ENCODE data around the gene CHKB. TPM values are rescaled to one million over a fixed set of nuclear protein-coding genes. Genes with fewer than 3 reads are reported as not detected.

CHKB gene
- total and polyA plus RNA-seq, 12 donors: 27.1 to 251 (median 39.9) TPM

DNA sequence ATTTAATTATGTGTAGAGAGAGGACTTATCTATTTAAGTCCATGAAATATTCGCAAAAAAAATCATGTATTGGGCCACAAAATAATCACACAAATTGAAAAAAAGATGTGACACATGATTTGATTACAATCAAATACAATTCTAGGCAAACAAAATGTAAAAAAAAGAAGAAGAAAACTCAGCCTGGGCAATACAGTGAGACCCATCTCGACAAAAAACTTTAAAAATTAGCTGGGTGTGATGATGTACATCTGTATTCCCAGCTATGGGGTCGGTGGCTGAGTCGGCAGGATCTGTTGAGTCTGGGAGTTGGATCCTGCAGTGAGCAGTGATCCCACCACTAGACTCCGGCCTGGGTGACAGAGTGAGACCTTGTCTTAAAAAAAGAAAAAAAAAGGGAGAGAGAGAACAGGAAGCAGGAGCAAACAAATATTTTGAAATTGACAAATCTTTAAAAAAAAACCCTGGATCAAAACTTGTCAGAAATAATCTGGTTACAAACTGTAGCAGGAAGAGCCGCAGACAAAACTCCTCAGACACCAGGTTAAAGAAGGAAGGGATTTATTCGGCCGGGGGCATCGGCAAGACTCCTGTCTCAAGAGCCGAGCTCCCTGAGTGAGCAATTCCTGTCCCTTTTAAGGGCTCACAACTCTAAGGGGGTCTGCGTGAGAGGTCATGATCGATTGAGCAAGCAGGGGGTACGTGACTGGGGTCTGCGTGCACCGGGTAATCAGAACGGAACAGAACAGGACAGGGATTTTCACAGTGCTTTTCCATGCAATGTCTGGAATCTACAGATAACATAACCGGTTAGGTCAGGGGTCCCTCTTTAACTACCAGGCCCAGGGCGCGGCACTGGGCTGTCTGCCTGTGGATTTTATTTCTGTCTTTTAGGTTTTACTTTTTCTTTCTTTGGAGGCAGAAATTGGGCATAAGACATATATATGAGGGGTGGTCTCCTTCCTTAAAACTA is 49.5 kb downstream of the CHKB start:
- Histone ChIP-seq H3K4me3 (peak overlapping the region in 8 of 10 donors; percentile 57 to 86 (median 73)), H3K27ac (peak overlapping the region; percentile 84 to 99 (median 95)), H3K4me1 (peaks cover 9 to 70% (median 36%) of the 10 kb centered on the region in 9 donors), H3K36me3 (peaks cover 0 to 9% (median 0%) of the 10 kb centered on the region in 9 donors), H3K27me3 (peaks cover 3 to 63% (median 25%) of the 10 kb centered on the region in 7 donors), H3K9me3 (no peaks in the 10 kb centered on the region)
- TF ChIP-seq, protein P1, sequence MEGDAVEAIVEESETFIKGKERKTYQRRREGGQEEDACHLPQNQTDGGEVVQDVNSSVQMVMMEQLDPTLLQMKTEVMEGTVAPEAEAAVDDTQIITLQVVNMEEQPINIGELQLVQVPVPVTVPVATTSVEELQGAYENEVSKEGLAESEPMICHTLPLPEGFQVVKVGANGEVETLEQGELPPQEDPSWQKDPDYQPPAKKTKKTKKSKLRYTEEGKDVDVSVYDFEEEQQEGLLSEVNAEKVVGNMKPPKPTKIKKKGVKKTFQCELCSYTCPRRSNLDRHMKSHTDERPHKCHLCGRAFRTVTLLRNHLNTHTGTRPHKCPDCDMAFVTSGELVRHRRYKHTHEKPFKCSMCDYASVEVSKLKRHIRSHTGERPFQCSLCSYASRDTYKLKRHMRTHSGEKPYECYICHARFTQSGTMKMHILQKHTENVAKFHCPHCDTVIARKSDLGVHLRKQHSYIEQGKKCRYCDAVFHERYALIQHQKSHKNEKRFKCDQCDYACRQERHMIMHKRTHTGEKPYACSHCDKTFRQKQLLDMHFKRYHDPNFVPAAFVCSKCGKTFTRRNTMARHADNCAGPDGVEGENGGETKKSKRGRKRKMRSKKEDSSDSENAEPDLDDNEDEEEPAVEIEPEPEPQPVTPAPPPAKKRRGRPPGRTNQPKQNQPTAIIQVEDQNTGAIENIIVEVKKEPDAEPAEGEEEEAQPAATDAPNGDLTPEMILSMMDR (IDR thresholded peaks at IDR 0.05): no peak
- ATAC-seq (no peak), DNase-seq (no peak)
- whole genome bisulfite sequencing, 2 donors: 70% methylated on average over 19 of the region's 19 CpGs
- intact Hi-C loops (cut with DNase I): loop anchor here in 2 of 10 donors (5.0 kb wide), 1 partner anchor 89 kb away; no protein-coding TSS in a partner anchor

GRCh38 chr22:50531962-50532674 is 50.5 kb downstream of the CHKB start:
- Histone ChIP-seq H3K4me1 (peaks cover 9 to 70% (median 39%) of the 10 kb centered on the region in 9 donors), H3K27ac (peak overlapping the region; percentile 84 to 99 (median 95)), H3K27me3 (peaks cover 3 to 63% (median 25%) of the 10 kb centered on the region in 7 donors), H3K36me3 (peaks cover 0 to 18% (median 0%) of the 10 kb centered on the region in 9 donors), H3K9me3 (no peaks in the 10 kb centered on the region), H3K4me3 (peak overlapping the region; percentile 40 to 86 (median 71))
- 3% methylated on average over 44 to 56 of the region's 56 CpGs for WGBS, 2 donors
- intact Hi-C loops (cut with DNase I): loop anchor here in 2 of 10 donors (5.0 kb wide), 1 partner anchor 90 kb away; no protein-coding TSS in a partner anchor
- peak; percentile 55 to 75 (median 68) for ATAC-seq
- DNase-seq: peak; percentile 87 to 90
- TF ChIP-seq, protein P1 (IDR thresholded peaks at IDR 0.05): no peak

DNA sequence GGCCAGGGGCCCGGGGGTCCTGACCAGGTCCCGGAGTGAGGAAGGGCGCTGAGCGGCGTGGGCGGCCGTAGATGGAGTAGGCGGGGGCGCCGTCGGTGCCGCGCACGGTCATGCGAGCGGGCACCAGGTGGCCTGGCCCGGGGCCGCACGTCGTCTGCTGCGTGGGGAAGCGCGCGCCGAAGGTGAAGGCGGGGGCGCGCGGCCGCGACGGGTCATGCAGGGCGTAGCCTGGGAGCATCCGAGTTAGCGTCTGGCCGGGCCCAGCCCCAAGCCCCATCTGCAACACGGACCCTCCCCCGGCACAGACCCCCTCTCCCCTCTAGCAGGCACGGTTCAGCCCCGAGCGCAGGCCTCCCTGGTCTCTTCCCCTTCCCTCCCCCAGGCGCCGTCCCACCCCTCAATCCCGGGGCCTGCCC is 51.1 kb downstream of the CHKB start:
- peaks cover 3 to 59% (median 25%) of the 10 kb centered on the region in 7 donors for H3K27me3 ChIP-seq
- H3K9me3 ChIP-seq: no peaks in the 10 kb centered on the region
- 1 to 2% methylated on average over 24 to 44 of the region's 44 CpGs for WGBS, 2 donors
- peaks cover 0 to 18% (median 0%) of the 10 kb centered on the region in 9 donors for H3K36me3 ChIP-seq
- DNase-seq (peak; percentile 52 to 67), ATAC-seq (peak; percentile 5 to 31 (median 23))
- peaks cover 9 to 70% (median 44%) of the 10 kb centered on the region in 9 donors for H3K4me1 ChIP-seq
- TF ChIP-seq, protein P1 (IDR thresholded peaks at IDR 0.05): no peak
- intact Hi-C loops (cut with DNase I): loop anchor here in 2 of 10 donors (5.0 kb wide), 1 partner anchor 91 kb away; no protein-coding TSS in a partner anchor
- H3K27ac ChIP-seq: peak overlapping the region; percentile 84 to 99 (median 95)
- H3K4me3 ChIP-seq: peak overlapping the region; percentile 40 to 86 (median 71)
